Measurements from ENCODE around the gene PRR29. TPM values are rescaled to one million over a fixed set of nuclear protein-coding genes. Genes with fewer than 3 reads are reported as not detected.

The PRR29 gene
- total and polyA plus RNA-seq, 2 donors (not counting 1 experiment from before 2014, with no cell fraction given), result 0.02 to 0.17 TPM

DNA sequence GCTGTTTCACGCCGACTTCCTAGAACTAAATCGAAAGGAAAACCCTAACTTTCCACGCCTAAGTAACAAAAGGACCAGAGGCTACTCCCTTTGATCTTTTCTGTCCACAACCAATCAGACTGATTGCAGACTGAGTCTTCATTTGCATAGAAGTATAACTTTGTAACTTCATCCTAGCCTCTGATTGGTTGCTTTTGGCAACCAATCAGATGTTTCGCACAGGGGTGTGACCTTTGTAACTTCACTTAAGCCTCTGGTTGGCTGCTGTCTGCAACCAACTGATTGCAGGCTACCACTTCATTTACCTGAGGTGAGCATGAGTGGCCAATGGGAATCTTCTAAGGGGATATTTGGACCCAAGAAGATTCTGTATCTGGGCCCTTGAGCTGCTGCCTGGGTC, 39.7 kb downstream of the PRR29 start:
- Histone ChIP-seq H4K20me1 (ENCODE audit: control insufficient read depth, extremely low read depth, insufficient read depth, low read length) (no peaks in the 10 kb centered on the region), H3K9me3 (ENCODE audit: control insufficient read depth, insufficient read depth, low read depth, low read length) (no peaks in the 10 kb centered on the region), H3K36me3 (ENCODE audit: control insufficient read depth, insufficient read depth, low read length) (no peaks in the 10 kb centered on the region), H3K79me2 (ENCODE audit: control insufficient read depth, insufficient read depth, low read length) (no peaks in the 10 kb centered on the region), H3K27ac (ENCODE audit: insufficient read depth, low read length) (no peak overlapping the region), H3K4me2 (ENCODE audit: extremely low read depth, insufficient read depth, low read length) (no peak overlapping the region), H3K27me3 (ENCODE audit: control insufficient read depth, insufficient read depth, low read length) (no peaks in the 10 kb centered on the region), H3K9ac (ENCODE audit: insufficient read depth, low read length) (no peak overlapping the region), H3K4me1 (ENCODE audit: control insufficient read depth, extremely low read depth, insufficient read depth, low read length) (no peaks in the 10 kb centered on the region), H2AFZ (ENCODE audit: low read length) (no peak overlapping the region), H3K4me3 (replicated peaks in 1 of 4; ENCODE audit: control extremely low read depth in 1 of 4, insufficient read depth in 1 of 4, low read depth in 3 of 4, low read length in 4 of 4) (no peak overlapping the region)
- TF ChIP-seq EZH2 (IDR thresholded peaks at IDR 0.05; ENCODE audit: low read length, missing control alignments), result no peak
- TF ChIP-seq, protein P1, sequence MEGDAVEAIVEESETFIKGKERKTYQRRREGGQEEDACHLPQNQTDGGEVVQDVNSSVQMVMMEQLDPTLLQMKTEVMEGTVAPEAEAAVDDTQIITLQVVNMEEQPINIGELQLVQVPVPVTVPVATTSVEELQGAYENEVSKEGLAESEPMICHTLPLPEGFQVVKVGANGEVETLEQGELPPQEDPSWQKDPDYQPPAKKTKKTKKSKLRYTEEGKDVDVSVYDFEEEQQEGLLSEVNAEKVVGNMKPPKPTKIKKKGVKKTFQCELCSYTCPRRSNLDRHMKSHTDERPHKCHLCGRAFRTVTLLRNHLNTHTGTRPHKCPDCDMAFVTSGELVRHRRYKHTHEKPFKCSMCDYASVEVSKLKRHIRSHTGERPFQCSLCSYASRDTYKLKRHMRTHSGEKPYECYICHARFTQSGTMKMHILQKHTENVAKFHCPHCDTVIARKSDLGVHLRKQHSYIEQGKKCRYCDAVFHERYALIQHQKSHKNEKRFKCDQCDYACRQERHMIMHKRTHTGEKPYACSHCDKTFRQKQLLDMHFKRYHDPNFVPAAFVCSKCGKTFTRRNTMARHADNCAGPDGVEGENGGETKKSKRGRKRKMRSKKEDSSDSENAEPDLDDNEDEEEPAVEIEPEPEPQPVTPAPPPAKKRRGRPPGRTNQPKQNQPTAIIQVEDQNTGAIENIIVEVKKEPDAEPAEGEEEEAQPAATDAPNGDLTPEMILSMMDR (conservative IDR thresholded peaks at IDR 0.05 in 1 of 2, IDR thresholded peaks at IDR 0.05 in 1 of 2; ENCODE audit: low read depth in 1 of 2, low read length in 2 of 2), result no peak
- DNase-seq (ENCODE audit: low read depth in 2 of 2), result no peak

DNA sequence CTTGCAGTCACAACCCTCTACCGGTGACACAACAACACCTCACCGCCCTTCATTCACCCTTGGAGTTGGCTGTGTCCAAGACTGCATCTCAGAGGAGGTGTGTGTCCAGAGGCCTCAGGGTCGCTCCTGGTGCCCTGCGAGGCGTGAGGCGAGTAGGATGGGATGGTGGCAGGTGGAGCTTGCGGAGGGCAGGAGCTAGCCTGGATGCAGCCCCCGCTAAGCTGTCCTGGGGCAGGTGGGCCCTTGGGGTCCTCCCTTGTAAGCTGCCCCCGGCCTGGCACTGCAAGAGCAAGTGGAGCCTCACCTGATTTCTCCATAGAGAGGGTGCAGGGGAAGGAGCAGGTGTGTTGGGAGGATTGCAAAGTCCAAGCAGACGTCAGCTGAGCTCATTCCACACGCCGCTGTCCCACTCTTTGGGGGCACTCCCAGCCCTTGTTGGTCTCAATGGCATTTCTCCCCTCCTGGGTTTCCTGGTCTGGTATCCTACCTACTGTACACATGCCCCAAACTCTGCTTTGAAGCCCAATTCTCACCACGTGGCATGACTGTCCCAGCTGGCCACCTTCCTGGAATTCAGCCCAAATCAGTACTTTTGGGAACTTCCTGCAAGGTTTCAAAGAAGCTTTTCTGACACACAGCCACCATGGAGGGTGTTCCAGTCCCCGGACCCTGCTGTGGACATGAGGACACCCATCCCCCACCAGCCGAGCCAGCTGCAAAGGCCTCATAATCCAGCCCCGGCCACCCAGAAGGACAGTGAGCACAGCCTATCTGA, 40.4 kb downstream of the PRR29 start:
- H3K36me3 ChIP-seq (ENCODE audit: control insufficient read depth, insufficient read depth, low read length), result no peaks in the 10 kb centered on the region
- H3K27ac ChIP-seq (ENCODE audit: insufficient read depth, low read length), result no peak overlapping the region
- H3K4me2 ChIP-seq (ENCODE audit: extremely low read depth, insufficient read depth, low read length), result no peak overlapping the region
- no peak overlapping the region for H3K4me3 ChIP-seq (replicated peaks in 1 of 4; ENCODE audit: control extremely low read depth in 1 of 4, insufficient read depth in 1 of 4, low read depth in 3 of 4, low read length in 4 of 4)
- H4K20me1 ChIP-seq (ENCODE audit: control insufficient read depth, extremely low read depth, insufficient read depth, low read length), result no peaks in the 10 kb centered on the region
- H3K27me3 ChIP-seq (ENCODE audit: control insufficient read depth, insufficient read depth, low read length), result no peaks in the 10 kb centered on the region
- H3K9me3 ChIP-seq (ENCODE audit: control insufficient read depth, insufficient read depth, low read depth, low read length), result no peaks in the 10 kb centered on the region
- H3K79me2 ChIP-seq (ENCODE audit: control insufficient read depth, insufficient read depth, low read length), result no peaks in the 10 kb centered on the region
- no peak overlapping the region for H3K9ac ChIP-seq (ENCODE audit: insufficient read depth, low read length)
- no peaks in the 10 kb centered on the region for H3K4me1 ChIP-seq (ENCODE audit: control insufficient read depth, extremely low read depth, insufficient read depth, low read length)
- no peak overlapping the region for H2AFZ ChIP-seq (ENCODE audit: low read length)
- no peak for TF ChIP-seq EZH2 (IDR thresholded peaks at IDR 0.05; ENCODE audit: low read length, missing control alignments)
- TF ChIP-seq, protein P1 (conservative IDR thresholded peaks at IDR 0.05 in 1 of 2, IDR thresholded peaks at IDR 0.05 in 1 of 2; ENCODE audit: low read depth in 1 of 2, low read length in 2 of 2), result no peak
- DNase-seq (ENCODE audit: low read depth in 2 of 2), result no peak

DNA sequence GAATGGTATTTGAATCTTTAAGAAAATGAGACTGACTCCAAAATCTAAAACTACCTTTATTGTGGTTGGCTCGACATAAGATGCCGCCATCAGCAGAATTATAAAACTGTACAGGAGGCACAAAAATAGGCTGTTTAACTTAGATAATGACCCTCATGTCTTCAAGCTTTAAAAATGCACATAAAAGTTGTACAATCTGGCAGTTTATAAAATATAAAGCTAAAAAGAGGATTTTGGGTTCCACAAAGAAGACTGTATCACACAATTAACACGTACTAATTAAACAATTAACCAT, 40.9 kb downstream of the PRR29 start:
- Histone ChIP-seq H3K27me3 (ENCODE audit: control insufficient read depth, insufficient read depth, low read length) (no peaks in the 10 kb centered on the region), H4K20me1 (ENCODE audit: control insufficient read depth, extremely low read depth, insufficient read depth, low read length) (no peaks in the 10 kb centered on the region), H3K4me2 (ENCODE audit: extremely low read depth, insufficient read depth, low read length) (no peak overlapping the region), H3K79me2 (ENCODE audit: control insufficient read depth, insufficient read depth, low read length) (no peaks in the 10 kb centered on the region), H3K9ac (ENCODE audit: insufficient read depth, low read length) (no peak overlapping the region), H3K4me3 (replicated peaks in 1 of 4; ENCODE audit: control extremely low read depth in 1 of 4, insufficient read depth in 1 of 4, low read depth in 3 of 4, low read length in 4 of 4) (no peak overlapping the region), H3K4me1 (ENCODE audit: control insufficient read depth, extremely low read depth, insufficient read depth, low read length) (no peaks in the 10 kb centered on the region), H3K9me3 (ENCODE audit: control insufficient read depth, insufficient read depth, low read depth, low read length) (no peaks in the 10 kb centered on the region), H3K36me3 (ENCODE audit: control insufficient read depth, insufficient read depth, low read length) (no peaks in the 10 kb centered on the region), H3K27ac (ENCODE audit: insufficient read depth, low read length) (no peak overlapping the region), H2AFZ (ENCODE audit: low read length) (no peak overlapping the region)
- DNase-seq (ENCODE audit: low read depth in 2 of 2), result no peak
- no peak for TF ChIP-seq EZH2 (IDR thresholded peaks at IDR 0.05; ENCODE audit: low read length, missing control alignments)
- TF ChIP-seq, protein P1 (conservative IDR thresholded peaks at IDR 0.05 in 1 of 2, IDR thresholded peaks at IDR 0.05 in 1 of 2; ENCODE audit: low read depth in 1 of 2, low read length in 2 of 2), result no peak

All from fibroblast of lung (primary cell).